Activated CD4-positive, CD25-positive, alpha-beta regulatory T cell treated with anti-CD3 and anti-CD28 coated beads, Interleukin-2, amount 50 U/mL, for 16 hours (primary cell): ENCODE measurements around the gene EGFLAM.

Experiments used
- DNase-seq: peaks from one replicate; pipeline ENCODE4 v3.0.0-alpha.2; 2020; ENCODE audit warnings: low read depth, low spot score

Gene EGFLAM

GRCh38 chr5:38417658-38418017 is 159.3 kb downstream of the EGFLAM start:
- DNase-seq, result no peak

GRCh38 chr5:38420246-38420645 is 161.9 kb downstream of the EGFLAM start:
- DNase-seq, result no peak

- no peak for DNase-seq
These were observed 162.5 kb downstream of the EGFLAM start for GRCh38 chr5:38420691-38421390.

- no peak for DNase-seq
These were observed 164.3 kb downstream of the EGFLAM start for GRCh38 chr5:38422622-38423021.

DNA sequence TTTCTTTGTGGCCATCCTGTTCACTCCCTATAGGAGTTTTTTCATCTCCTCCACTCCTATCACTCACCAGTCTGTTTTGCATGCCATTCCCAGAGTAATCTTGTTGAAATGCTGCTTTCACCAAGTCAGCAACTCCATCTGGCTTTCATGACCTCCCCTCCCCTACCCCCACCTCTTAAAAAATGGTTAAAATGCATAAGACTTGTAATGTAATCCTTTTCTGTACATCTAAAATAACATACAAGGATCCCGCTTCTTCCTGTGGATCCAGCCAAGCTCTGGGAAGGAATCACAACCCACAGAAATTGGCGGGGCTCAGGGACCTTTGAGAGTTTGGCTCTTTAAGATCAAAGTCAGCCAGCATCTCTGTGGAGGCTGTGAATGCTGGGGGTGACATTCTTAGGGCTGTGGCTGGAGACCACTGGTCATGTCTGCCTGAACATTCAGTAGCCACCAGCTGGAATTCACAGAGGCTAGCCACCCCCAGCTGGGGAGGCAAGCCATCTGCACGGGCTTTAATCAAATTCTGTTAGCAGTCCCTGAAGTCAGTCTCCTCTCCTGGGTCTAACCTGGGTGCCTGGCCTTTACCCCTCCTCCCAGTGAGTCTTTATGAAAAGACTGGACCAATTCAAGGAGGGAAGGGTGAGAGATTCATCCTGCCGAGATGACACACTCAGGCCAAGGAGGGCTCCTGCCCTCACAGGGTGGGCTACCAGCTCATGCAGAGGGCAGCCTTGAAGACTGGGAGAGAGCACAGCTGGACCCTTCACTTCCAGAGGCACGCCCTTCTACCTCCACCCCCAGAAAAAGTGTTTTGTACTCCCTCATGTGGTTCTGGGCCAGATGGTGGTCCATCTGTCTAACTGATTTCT is 165.2 kb downstream of the EGFLAM start:
- DNase-seq, result no peak

DNA sequence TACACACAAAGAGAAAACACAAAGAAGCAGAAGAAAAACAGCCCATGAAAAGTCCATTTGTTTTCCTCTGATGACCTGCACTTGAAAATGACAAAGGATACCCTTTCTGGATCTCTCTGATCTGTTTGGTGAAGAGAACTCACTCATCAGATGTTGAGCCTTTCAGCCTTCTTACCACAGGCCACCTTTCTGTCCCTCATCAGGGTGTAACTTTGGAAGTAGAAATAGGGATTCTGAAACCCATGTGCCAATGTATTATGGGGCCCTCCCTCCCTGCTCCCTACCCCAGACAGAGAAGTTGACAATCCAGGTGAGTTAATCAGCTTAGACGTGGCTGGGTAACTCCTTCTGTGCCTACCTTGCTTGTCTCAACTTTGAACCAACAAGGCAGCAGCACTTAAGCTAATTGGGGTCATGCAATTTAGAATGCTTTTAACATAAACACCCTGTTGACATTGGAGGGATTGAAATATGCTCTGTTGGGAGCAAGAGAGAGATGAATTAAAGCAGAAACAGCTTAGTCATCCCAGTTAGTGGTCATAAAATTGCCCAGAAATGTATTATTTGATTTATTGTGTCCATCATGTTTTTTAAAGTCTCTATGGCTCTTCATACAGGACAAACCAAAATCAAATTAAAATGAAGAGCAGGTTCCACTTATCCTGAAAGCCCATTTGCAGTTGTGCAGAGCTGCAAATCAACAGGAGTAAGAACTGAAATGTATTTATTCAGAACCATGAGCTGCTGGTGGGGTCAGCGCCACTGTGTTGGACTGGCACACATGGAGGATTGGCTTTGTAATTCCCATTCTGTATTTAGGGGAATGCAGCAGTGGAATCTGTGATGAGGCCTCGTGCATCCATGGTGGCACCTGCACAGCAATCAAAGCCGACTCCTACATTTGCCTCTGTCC is 166.0 kb downstream of the EGFLAM start:
- no peak for DNase-seq

DNA sequence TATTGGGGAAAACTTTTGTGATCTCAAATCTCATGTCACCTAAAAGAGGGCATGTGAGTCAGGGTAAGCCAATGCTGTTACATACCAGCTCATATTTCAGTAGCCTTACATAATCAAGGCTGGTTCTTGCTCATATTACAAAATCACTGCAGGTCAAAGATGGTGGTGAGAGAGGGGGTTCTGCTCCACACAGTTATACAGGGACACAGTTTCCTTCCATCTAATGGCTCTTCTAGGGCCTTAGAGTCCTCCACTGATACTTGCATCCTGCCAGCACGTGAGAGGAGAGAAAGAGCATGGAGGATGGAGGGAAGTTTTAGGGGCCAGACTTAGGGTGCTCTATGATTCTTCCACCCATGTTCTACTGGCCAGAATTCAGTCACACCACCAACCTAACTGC is 168.1 kb downstream of the EGFLAM start:
- DNase-seq, result no peak

DNA sequence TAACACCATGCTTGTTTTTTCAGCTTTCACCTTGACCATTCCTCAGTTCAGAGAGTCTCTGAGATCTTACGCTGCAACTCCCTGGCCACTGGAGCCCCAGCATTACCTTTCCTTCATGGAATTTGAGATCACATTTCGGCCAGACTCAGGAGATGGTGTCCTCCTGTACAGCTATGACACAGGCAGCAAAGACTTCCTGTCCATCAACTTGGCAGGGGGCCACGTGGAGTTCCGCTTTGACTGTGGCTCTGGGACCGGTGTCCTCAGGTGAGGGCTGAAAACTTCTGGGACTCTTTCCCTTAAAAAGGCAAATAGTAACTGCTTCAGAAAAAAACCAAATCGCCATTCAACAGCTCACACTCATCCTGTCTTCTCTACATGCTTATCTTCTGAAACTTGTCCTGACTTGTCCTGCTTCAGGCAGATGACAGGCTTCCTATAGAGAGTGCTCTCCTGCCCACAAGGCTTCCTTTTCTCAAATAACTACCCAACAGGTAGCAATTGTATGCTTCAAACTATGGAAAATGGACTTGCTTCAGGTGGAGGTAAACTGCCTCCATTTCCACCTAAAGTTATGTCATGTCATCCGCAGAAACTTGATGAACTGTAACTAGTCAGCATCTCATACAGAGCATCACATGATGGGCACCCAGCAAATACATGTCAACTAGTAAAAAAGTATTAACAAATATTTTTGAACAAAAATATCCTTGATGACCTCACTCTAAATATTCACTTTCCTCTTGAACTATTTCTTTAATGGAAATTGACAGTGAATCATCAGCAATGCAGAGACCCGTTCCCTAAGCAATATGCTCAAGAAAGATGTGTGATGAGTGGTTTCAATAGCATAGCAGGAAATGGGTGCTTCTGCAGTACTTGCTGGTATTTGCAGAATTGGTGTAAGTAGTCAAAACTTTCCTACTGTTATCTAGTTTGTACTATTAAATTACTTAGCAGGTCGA is 168.9 kb downstream of the EGFLAM start:
- no peak for DNase-seq

GRCh38 chr5:38431242-38431853 is 173.0 kb downstream of the EGFLAM start:
- no peak for DNase-seq

DNA sequence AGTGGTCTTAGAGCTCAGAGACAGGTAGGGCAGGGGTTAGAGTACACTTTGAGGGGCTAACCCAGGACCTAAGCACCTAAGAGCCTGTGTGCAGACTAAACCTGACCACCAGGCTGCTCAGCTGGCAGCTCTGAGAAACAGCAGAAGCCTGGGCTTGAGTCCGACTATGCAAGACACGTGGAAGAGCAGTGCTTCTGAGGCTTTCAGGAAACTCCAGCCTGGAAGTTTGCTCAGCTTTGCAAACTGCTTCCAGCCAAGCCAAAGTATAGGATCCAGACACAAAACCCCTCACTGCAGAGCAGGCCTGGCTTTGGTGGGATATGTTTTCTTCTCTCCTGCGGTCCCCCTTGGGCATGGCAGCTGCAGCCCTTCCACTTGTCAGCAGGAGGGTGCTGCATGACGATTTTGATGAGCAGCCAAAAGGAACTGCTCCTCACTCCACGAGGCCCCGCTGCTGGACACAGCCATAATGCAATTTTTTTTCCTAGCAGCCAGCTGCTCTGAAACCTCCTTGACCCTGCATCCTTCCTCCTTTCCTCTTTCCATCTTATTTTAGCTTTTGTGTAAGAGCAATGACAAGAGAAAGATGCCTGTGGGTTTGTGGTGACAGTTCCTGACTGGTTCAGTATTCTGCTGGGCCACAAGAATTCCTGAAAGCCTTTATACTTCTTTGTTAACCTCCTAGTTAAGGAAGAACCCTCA is 175.0 kb downstream of the EGFLAM start:
- DNase-seq, result no peak

GRCh38 chr5:38434966-38435705 is 176.8 kb downstream of the EGFLAM start:
- no peak for DNase-seq

DNA sequence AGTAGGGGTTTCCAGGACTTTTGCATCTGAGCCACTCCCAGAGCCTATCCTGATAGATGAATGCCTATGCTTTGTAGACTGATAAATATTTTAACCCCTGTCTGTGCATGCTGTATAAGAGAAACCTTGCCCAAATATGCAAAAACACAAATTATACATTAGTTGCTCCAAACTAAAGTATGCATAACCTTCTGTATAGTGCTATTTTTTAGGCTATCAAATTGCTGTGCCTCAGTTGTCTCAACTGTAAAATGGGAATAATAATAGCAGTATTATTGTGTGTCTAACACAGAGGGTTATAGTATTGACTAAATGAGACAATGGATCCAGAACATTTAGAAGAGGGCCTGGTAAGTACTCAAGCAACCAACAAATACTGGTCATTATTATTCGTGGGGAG is 180.4 kb downstream of the EGFLAM start:
- no peak for DNase-seq

GRCh38 chr5:38441453-38442246 is 183.3 kb downstream of the EGFLAM start:
- peak; percentile 61 for DNase-seq

GRCh38 chr5:38442247-38442573 is 183.9 kb downstream of the EGFLAM start:
- no peak for DNase-seq

GRCh38 chr5:38443390-38443789 is 185.0 kb downstream of the EGFLAM start:
- no peak for DNase-seq

DNA sequence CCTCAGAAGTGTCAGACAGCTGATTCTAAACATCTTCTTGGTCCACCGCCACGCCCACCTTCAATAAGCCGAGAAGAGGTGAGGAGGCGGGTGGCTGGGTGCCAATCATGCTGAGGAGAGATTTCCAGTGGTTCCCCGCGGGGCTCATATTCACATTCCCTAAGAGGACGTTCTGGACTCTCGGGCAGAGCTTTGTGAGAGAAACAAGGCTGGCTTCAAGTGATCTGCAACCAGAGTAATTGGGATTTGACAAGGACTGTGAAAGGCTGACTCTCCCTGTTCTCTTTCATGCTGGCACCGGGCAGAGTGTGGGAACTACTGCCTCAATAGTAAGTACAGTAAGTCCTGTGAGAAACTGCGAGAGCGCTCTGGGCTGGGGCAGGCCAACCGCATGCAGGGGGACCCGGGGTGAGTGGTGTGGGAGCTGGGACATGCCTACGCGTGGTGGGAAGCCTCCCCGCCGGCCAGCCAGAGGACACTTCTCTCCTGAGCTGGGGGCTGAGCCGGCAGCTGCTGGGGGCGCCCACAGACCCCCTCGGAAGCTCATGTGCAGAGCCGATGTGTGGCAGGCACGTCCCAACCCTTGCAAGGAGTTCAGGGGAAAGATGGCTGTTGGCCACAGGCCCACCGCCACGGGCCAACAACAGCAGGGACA is 187.1 kb downstream of the EGFLAM start:
- no peak for DNase-seq

GRCh38 chr5:38446029-38446522 is 187.7 kb downstream of the EGFLAM start:
- no peak for DNase-seq

- no peak for DNase-seq
These were observed 188.7 kb downstream of the EGFLAM start for GRCh38 chr5:38447056-38447455.
